ENCODE measurements around the gene UROC1.

Gene UROC1

DNA sequence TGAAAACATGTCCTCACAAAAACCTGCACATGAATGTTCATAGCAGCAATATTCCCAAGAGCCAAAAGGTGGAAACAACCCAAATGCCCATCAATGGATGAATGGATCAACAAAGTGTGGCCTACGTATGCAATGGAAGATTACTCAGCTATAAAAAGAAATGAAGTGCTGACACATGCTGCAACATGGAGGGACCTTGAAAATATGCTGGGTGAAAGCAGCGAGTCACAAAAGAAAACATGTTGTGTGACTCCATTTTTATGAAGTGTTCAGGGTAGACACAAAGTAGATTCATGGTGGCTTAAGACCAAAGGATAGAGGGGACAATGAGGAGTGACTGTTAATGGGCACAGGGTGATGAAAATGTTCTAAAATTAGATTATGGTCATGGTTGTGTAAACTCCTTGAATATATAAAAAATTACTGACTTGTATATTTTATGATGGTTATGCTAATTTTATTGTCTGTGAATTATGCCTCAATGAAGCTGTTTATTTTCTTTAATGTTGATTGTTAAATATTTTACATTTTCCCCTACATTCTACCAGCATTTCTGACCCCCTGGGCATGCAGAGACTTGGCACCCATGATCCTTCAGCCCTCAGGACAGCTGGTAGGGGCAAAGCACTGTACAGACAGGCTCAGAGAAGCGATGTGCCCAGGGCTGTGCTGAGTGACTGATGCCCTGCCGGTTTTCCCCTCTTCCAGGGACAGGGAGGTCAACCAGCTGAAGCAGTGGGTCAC lies 85.0 kb downstream of the UROC1 start:
- Histone ChIP-seq H3K9me3 (ENCODE audit: control insufficient read depth, low read length) (no peaks in the 10 kb centered on the region), H3K4me1 (ENCODE audit: control insufficient read depth, insufficient read depth, low read length) (no peaks in the 10 kb centered on the region), H3K9ac (ENCODE audit: low read length) (no peak overlapping the region), H3K4me3 (ENCODE audit: low read length) (no peak overlapping the region), H3K27me3 (ENCODE audit: control insufficient read depth, insufficient read depth, low read length) (no peaks in the 10 kb centered on the region), H3K36me3 (ENCODE audit: control insufficient read depth, insufficient read depth, low read length) (no peaks in the 10 kb centered on the region)
